ENCODE results near the gene PHF20. TPM values are rescaled to one million over a fixed set of nuclear protein-coding genes. Genes with fewer than 3 reads are reported as not detected.
"Not testable (repeated sequence)": the region's sequence is repeated elsewhere in the genome, so short reads cannot be mapped to it uniquely, and the experiment has no call there.

PHF20 gene
- total and polyA plus RNA-seq, 4 donors = 17.5 to 51.5 (median 32.6) TPM

DNA sequence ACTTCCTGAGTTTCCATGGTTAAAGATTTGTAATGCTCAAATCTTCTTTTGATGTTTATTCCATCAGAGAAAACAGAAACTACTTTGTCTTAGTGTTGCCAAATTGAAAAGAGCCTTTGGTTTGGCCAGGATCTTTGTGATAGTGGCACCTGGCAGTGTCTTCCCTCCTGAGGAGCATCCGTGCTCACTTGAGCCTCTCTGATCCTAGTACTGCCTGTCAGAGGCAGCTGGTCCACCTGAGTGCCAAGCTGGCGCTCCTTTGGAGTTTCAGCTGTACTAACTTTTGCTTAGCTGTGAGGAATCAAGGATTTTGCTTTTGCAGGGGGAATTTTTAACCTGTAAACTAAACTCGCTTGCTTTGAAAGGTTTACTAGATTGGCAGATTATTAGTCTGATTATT, 121.1 kb downstream of the PHF20 start:
- TF ChIP-seq, protein P1, sequence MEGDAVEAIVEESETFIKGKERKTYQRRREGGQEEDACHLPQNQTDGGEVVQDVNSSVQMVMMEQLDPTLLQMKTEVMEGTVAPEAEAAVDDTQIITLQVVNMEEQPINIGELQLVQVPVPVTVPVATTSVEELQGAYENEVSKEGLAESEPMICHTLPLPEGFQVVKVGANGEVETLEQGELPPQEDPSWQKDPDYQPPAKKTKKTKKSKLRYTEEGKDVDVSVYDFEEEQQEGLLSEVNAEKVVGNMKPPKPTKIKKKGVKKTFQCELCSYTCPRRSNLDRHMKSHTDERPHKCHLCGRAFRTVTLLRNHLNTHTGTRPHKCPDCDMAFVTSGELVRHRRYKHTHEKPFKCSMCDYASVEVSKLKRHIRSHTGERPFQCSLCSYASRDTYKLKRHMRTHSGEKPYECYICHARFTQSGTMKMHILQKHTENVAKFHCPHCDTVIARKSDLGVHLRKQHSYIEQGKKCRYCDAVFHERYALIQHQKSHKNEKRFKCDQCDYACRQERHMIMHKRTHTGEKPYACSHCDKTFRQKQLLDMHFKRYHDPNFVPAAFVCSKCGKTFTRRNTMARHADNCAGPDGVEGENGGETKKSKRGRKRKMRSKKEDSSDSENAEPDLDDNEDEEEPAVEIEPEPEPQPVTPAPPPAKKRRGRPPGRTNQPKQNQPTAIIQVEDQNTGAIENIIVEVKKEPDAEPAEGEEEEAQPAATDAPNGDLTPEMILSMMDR (IDR thresholded peaks at IDR 0.05; ENCODE audit: control extremely low read depth, extremely low read depth) = no peak
- Histone ChIP-seq H3K36me3 (ENCODE audit: control insufficient read depth in 4 of 4, insufficient read depth in 4 of 4, low read length in 4 of 4) (peaks cover 0 to 7% (median 1%) of the 10 kb centered on the region in 4 donors), H3K27me3 (ENCODE audit: control insufficient read depth in 3 of 3, insufficient read depth in 3 of 3, low read length in 2 of 3) (no peaks in the 10 kb centered on the region), H3K4me1 (ENCODE audit: control insufficient read depth in 5 of 5, insufficient read depth in 5 of 5, low read length in 5 of 5) (no peaks in the 10 kb centered on the region), H3K9ac (ENCODE audit: insufficient read depth in 1 of 2, low read length in 2 of 2) (no peak overlapping the region), H3K27ac (ENCODE audit: low read depth in 1 of 2, low read length in 1 of 2) (no peak overlapping the region), H3K4me3 (no peak overlapping the region), H3K9me3 (ENCODE audit: control insufficient read depth in 4 of 4, insufficient read depth in 3 of 4, low read length in 3 of 4) (no peaks in the 10 kb centered on the region)
- ATAC-seq (ENCODE audit: insufficient read depth, low FRiP score) (no peak), DNase-seq (no peak)
- 94 to 97% methylated on average over 3 of the region's 3 CpGs for WGBS, 2 donors

GRCh38 chr20:35893942-35894341, 122.1 kb downstream of the PHF20 start:
- DNase-seq (no peak), ATAC-seq (ENCODE audit: insufficient read depth, low FRiP score) (no peak)
- Histone ChIP-seq H3K4me1 (ENCODE audit: control insufficient read depth in 5 of 5, insufficient read depth in 5 of 5, low read length in 5 of 5) (no peaks in the 10 kb centered on the region), H3K27ac (ENCODE audit: low read depth in 1 of 2, low read length in 1 of 2) (no peak overlapping the region), H3K27me3 (ENCODE audit: control insufficient read depth in 3 of 3, insufficient read depth in 3 of 3, low read length in 2 of 3) (no peaks in the 10 kb centered on the region), H3K9me3 (ENCODE audit: control insufficient read depth in 4 of 4, insufficient read depth in 3 of 4, low read length in 3 of 4) (no peaks in the 10 kb centered on the region), H3K9ac (ENCODE audit: insufficient read depth in 1 of 2, low read length in 2 of 2) (no peak overlapping the region), H3K4me3 (no peak overlapping the region), H3K36me3 (ENCODE audit: control insufficient read depth in 4 of 4, insufficient read depth in 4 of 4, low read length in 4 of 4) (peaks cover 0 to 9% (median 1%) of the 10 kb centered on the region in 4 donors)
- 85 to 87% methylated on average over 3 of the region's 3 CpGs for WGBS, 2 donors
- TF ChIP-seq, protein P1 (IDR thresholded peaks at IDR 0.05; ENCODE audit: control extremely low read depth, extremely low read depth) = no peak

DNA sequence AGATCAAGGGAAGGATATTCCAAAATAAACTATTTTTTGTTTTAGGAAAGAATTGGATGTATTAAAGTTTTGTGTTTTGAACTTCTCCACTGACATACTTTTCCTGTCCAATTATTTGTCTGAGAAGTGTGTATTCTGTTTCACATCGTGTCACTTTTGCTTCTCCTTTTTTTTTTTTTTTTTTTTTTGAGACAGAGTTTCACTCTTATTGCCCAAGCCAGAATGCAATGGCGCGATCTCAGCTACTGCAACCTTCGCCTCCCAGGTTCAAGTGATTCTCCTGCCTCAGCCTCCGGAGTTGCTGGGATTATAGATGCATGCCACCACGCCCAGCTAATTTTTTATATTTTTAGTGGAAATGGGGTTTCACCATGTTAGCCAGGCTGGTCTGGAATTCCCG, 123.7 kb downstream of the PHF20 start:
- ATAC-seq (ENCODE audit: insufficient read depth, low FRiP score); DNase-seq; H3K9ac ChIP-seq (ENCODE audit: insufficient read depth in 1 of 2, low read length in 2 of 2); H3K4me3 ChIP-seq; H3K4me1 ChIP-seq (ENCODE audit: control insufficient read depth in 5 of 5, insufficient read depth in 5 of 5, low read length in 5 of 5); H3K9me3 ChIP-seq (ENCODE audit: control insufficient read depth in 4 of 4, insufficient read depth in 3 of 4, low read length in 3 of 4); H3K27me3 ChIP-seq (ENCODE audit: control insufficient read depth in 3 of 3, insufficient read depth in 3 of 3, low read length in 2 of 3); H3K27ac ChIP-seq (ENCODE audit: low read depth in 1 of 2, low read length in 1 of 2): not testable (repeated sequence)
- peaks cover 0 to 15% (median 7%) of the 10 kb centered on the region in 4 donors for H3K36me3 ChIP-seq (ENCODE audit: control insufficient read depth in 4 of 4, insufficient read depth in 4 of 4, low read length in 4 of 4)
- 70 to 82% methylated on average over 7 of the region's 7 CpGs for WGBS, 2 donors

- H3K36me3 ChIP-seq (ENCODE audit: control insufficient read depth in 4 of 4, insufficient read depth in 4 of 4, low read length in 4 of 4) = peaks cover 0 to 15% (median 7%) of the 10 kb centered on the region in 4 donors
- DNase-seq = no peak
- H3K4me3 ChIP-seq = no peak overlapping the region
- no peaks in the 10 kb centered on the region for H3K27me3 ChIP-seq (ENCODE audit: control insufficient read depth in 3 of 3, insufficient read depth in 3 of 3, low read length in 2 of 3)
- ATAC-seq (ENCODE audit: insufficient read depth, low FRiP score) = no peak
- 94 to 96% methylated on average over 3 of the region's 3 CpGs for WGBS, 2 donors
- H3K9me3 ChIP-seq (ENCODE audit: control insufficient read depth in 4 of 4, insufficient read depth in 3 of 4, low read length in 3 of 4) = peaks cover 0 to 3% (median 0%) of the 10 kb centered on the region in 4 donors
- TF ChIP-seq, protein P1 (IDR thresholded peaks at IDR 0.05; ENCODE audit: control extremely low read depth, extremely low read depth) = no peak
- no peak overlapping the region for H3K9ac ChIP-seq (ENCODE audit: insufficient read depth in 1 of 2, low read length in 2 of 2)
- H3K27ac ChIP-seq (ENCODE audit: low read depth in 1 of 2, low read length in 1 of 2) = no peak overlapping the region
- peaks cover 0 to 2% (median 0%) of the 10 kb centered on the region in 5 donors for H3K4me1 ChIP-seq (ENCODE audit: control insufficient read depth in 5 of 5, insufficient read depth in 5 of 5, low read length in 5 of 5)
Observed at GRCh38 chr20:35899064-35899463, 127.2 kb downstream of the PHF20 start.

DNA sequence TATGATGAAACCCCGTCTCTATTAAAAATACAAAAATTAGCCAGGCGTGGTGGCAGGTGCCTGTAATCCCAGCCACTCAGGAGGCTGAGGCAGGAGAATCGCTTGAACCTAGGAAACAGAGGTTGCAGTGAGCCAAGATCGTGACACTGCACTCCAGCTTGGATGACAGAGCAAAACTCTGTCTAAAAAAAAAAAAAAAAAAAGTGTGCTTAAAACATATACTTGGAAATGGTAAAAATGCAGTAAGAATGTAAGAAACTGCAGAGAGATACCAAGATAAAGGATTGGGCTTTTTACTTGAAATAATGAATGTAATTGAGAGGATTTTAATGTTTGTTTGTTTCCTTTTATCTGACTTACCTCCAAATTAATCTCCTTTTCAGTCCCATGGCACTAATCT, 129.4 kb downstream of the PHF20 start:
- ATAC-seq (ENCODE audit: insufficient read depth, low FRiP score); H3K4me1 ChIP-seq (ENCODE audit: control insufficient read depth in 5 of 5, insufficient read depth in 5 of 5, low read length in 5 of 5); H3K27me3 ChIP-seq (ENCODE audit: control insufficient read depth in 3 of 3, insufficient read depth in 3 of 3, low read length in 2 of 3); H3K9ac ChIP-seq (ENCODE audit: insufficient read depth in 1 of 2, low read length in 2 of 2); H3K27ac ChIP-seq (ENCODE audit: low read depth in 1 of 2, low read length in 1 of 2); DNase-seq; H3K9me3 ChIP-seq (ENCODE audit: control insufficient read depth in 4 of 4, insufficient read depth in 3 of 4, low read length in 3 of 4); H3K4me3 ChIP-seq: not testable (repeated sequence)
- peaks cover 0 to 26% (median 7%) of the 10 kb centered on the region in 4 donors for H3K36me3 ChIP-seq (ENCODE audit: control insufficient read depth in 4 of 4, insufficient read depth in 4 of 4, low read length in 4 of 4)
- WGBS, 2 donors = 91 to 96% methylated on average over 4 of the region's 4 CpGs
